Thyroid gland (tissue), 4 donors: ENCODE results near the gene AP2A2. TPM values are rescaled to one million over a fixed set of nuclear protein-coding genes. Genes with fewer than 3 reads are reported as not detected.

Source experiments
- DNase-seq, 2 donors: peaks; one replicate each; pipeline ENCODE4 v3.0.0-alpha.2; 2019
- H3K27ac ChIP-seq, 3 donors: fragments of 200-600 bp; sonication (generic); 1 replicate in 2 of 3; 2 replicates in 1 of 3; pipeline ENCODE4 v1.5.1; 2016 to 2019; ENCODE audit warnings: mild to moderate bottlenecking in 1 of 3, moderate library complexity in 1 of 3
- H3K27me3 ChIP-seq: fragments of 200-600 bp; sonication (generic); one replicate; pipeline ENCODE4 v1.5.1; 2019
- H3K36me3 ChIP-seq, 2 donors: fragments of 200-600 bp; sonication (generic); one replicate each; pipeline ENCODE4 v1.5.1; 2016 to 2019
- H3K4me1 ChIP-seq, 2 donors: fragments of 200-600 bp; sonication (generic); one replicate each; pipeline ENCODE4 v1.5.1; 2017 to 2019
- H3K4me3 ChIP-seq, 3 donors: fragments of 200-600 bp; sonication (generic); replicated peaks in 1 of 3; 1 replicate in 2 of 3; 2 replicates in 1 of 3; pipeline ENCODE4 v1.5.1; 2016; ENCODE audit warnings: mild to moderate bottlenecking in 1 of 3
- H3K9me3 ChIP-seq: fragments of 200-600 bp; sonication (generic); one replicate; pipeline ENCODE4 v1.5.1; 2017
- CTCF ChIP-seq, 6 experiments: fragments of 200-600 bp in 3 of 6; fragments of 450-650 bp in 3 of 6; sonication (generic) in 3 of 6; IDR thresholded peaks; one replicate each; pipeline ENCODE4 v1.5.1; 2016 to 2019; ENCODE audit warnings: antibody characterized with exemption in 6 of 6, mild to moderate bottlenecking in 2 of 6, inconsistent platforms in 1 of 6, moderate library complexity in 1 of 6
- POLR2A ChIP-seq, 2 donors: fragments of 450-650 bp; IDR thresholded peaks; one replicate each; pipeline ENCODE4 v1.6.1; 2017; ENCODE audit warnings: antibody characterized with exemption in 2 of 2, mild to moderate bottlenecking in 2 of 2, moderate library complexity in 1 of 2
- WGBS, 2 donors: methylation state at CpG; one replicate each; pipeline ENCODE4 v1.1.5; 2017; 5-methylcytosine and 5-hydroxymethylcytosine counted together
- intact Hi-C: fragments of 100-400 bp; cut with DNase I; formaldehyde crosslinking; loops from one replicate; pipeline ENCODE4 v1.15.1; 2023
- total RNA-seq, 4 donors: library from RNA; depleted of rRNA; stranded (reverse); fragments of >200 nt; gene quantifications; one replicate each; pipeline ENCODE4 v1.2.3, GENCODE V29; 2016

The AP2A2 gene
- total RNA-seq, 4 donors from 2014 or later: 37.2 to 67.3 (median 54.1) TPM

- DNase-seq: no peak
- TF ChIP-seq POLR2A (IDR thresholded peaks at IDR 0.05) (no peak), CTCF (IDR thresholded peaks at IDR 0.05) (no peak)
- Histone ChIP-seq H3K36me3 (peaks cover 58 to 76% of the 10 kb centered on the region in 2 donors), H3K4me3 (no peak overlapping the region), H3K27ac (no peak overlapping the region), H3K9me3 (no peaks in the 10 kb centered on the region), H3K27me3 (no peaks in the 10 kb centered on the region), H3K4me1 (peaks cover 12 to 14% of the 10 kb centered on the region in 2 donors)
- 76 to 83% methylated on average over 3 to 6 of the region's 10 CpGs for WGBS, 2 donors
- intact Hi-C loops: no loop called here
Measured at GRCh38 chr11:990101-990500, 64.4 kb downstream of the AP2A2 start.

- no peaks in the 10 kb centered on the region for H3K9me3 ChIP-seq
- 85 to 92% methylated on average over 12 of the region's 12 CpGs for WGBS, 2 donors
- intact Hi-C loops: no loop called here
Measured at GRCh38 chr11:991034-991433, 65.4 kb downstream of the AP2A2 start.

GRCh38 chr11:991711-992307 lies 66.1 kb downstream of the AP2A2 start:
- Histone ChIP-seq H3K27ac (no peak overlapping the region), H3K27me3 (no peaks in the 10 kb centered on the region), H3K9me3 (no peaks in the 10 kb centered on the region), H3K4me3 (no peak overlapping the region), H3K4me1 (peaks cover 4% of the 10 kb centered on the region in 2 donors), H3K36me3 (peaks cover 45 to 68% of the 10 kb centered on the region in 2 donors)
- 86 to 92% methylated on average over 23 to 24 of the region's 24 CpGs for WGBS, 2 donors
- TF ChIP-seq POLR2A (IDR thresholded peaks at IDR 0.05) (no peak), CTCF (IDR thresholded peaks at IDR 0.05) (no peak)
- intact Hi-C loops: no loop called here
- DNase-seq: no peak

More at GRCh38 chr11:991034-991433, 65.4 kb downstream of the AP2A2 start:
- peaks cover 48 to 70% of the 10 kb centered on the region in 2 donors for H3K36me3 ChIP-seq
- H3K27ac ChIP-seq: no peak overlapping the region
- no peak overlapping the region for H3K4me3 ChIP-seq
- TF ChIP-seq CTCF (IDR thresholded peaks at IDR 0.05) (no peak), POLR2A (IDR thresholded peaks at IDR 0.05) (no peak)
- DNase-seq: no peak
- peaks cover 12% of the 10 kb centered on the region in 2 donors for H3K4me1 ChIP-seq
- no peaks in the 10 kb centered on the region for H3K27me3 ChIP-seq

- peaks cover 42 to 61% of the 10 kb centered on the region in 2 donors for H3K36me3 ChIP-seq
- intact Hi-C loops: no loop called here
- WGBS, 2 donors: 96 to 97% methylated on average over 16 of the region's 16 CpGs
Measured at GRCh38 chr11:992577-992976, 66.9 kb downstream of the AP2A2 start.

More at GRCh38 chr11:992577-992976, 66.9 kb downstream of the AP2A2 start:
- H3K4me1 ChIP-seq: no peaks in the 10 kb centered on the region
- no peak overlapping the region for H3K4me3 ChIP-seq
- no peaks in the 10 kb centered on the region for H3K9me3 ChIP-seq
- DNase-seq: no peak
- H3K27me3 ChIP-seq: no peaks in the 10 kb centered on the region
- H3K27ac ChIP-seq: no peak overlapping the region
- TF ChIP-seq POLR2A (IDR thresholded peaks at IDR 0.05): no peak
- TF ChIP-seq CTCF (IDR thresholded peaks at IDR 0.05): no peak
